GM18507 (cell line): Measurements from ENCODE around the gene ITGBL1.

Experiments used
- DNase-seq: peaks from one replicate; pipeline ENCODE4 v3.0.0; 2011; ENCODE audit warnings: low read depth; ENCODE audit not compliant: insufficient read length; ENCODE audit errors: extremely low spot score
- FAIRE-seq: peaks from 2 replicates; lab custom pipeline; 2011; peaks lifted over from hg19 to GRCh38; lab: Jason Lieb, UNC

ITGBL1 gene

GRCh38 chr13:101654883-101655282, 202.4 kb downstream of the ITGBL1 start:
- DNase-seq (no peak), FAIRE-seq (no peak)

- DNase-seq (no peak), FAIRE-seq (no peak)
Observed at GRCh38 chr13:101655435-101655834, 203.0 kb downstream of the ITGBL1 start.

GRCh38 chr13:101660711-101661110, 208.2 kb downstream of the ITGBL1 start:
- DNase-seq (no peak), FAIRE-seq (no peak)

DNA sequence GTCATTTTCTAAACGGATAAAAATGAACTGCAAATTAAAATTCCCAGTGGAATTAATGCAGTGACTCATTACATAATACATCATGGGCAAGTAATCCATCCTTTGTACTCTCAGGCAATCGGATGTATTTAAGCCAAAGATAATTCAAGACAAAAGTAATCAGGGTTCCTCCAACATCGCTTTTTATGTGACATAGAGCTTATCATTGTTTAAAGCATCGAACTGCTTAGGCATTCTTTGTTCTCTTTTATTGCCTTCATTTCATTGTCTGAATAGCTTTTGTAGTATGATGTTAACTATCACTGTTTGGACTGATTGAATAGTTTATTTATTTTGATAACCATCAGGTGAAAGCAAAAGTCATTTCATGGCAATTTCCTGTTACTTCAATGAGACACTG, 209.4 kb downstream of the ITGBL1 start:
- FAIRE-seq (no peak), DNase-seq (no peak)

DNA sequence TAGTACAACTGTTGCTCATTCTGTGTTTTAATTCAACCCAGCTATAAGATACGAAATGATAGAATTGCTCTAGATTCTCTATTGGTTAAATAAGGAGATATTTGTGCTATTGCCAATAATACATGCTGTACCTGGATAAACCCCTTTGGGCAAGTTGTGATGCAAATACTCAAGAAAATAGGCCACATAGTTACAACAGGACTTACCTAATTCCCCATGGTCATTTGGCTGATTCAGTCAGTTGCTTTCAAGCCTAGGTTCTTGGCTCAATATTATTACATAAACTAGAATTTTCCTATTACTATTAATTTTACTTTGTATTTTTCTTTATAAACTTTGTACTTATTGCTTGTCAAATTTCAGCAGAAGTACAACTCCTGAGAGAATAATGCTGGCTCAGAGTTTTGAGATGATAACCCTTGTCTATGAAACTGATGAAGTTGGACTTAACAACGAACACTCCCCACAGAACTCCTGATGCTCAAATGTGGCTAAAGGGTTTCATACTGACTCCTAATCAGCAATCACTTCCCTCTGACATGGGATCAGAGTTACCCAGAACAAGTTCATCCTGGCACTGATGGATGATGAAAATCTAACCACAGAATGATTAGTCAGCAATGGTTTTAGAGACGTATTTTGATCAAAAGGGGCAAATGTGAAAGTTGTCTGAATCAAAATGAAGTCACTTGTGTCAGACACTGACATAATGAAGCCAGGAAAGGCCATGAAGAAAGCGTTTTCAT, 221.1 kb downstream of the ITGBL1 start:
- no peak for DNase-seq
- FAIRE-seq: no peak

DNA sequence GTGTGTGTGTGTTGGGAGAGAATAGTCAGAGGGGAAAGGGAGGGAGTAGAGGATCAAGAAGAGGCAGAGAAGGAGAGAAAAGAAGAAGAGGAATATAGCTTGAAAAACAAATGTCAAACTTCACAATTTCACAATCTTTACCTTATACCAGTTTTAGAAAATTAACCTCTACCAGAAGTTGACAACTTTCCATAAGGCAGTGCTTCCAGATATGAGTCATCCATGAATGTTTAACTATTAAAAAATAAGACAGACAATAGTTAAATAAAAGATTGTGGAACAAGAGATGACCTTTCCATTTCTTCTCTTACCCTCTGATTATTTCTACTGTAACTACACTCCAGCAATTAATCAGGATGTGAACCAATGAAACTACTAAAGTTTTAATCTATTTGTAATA, 229.4 kb downstream of the ITGBL1 start:
- FAIRE-seq (no peak), DNase-seq (no peak)

DNA sequence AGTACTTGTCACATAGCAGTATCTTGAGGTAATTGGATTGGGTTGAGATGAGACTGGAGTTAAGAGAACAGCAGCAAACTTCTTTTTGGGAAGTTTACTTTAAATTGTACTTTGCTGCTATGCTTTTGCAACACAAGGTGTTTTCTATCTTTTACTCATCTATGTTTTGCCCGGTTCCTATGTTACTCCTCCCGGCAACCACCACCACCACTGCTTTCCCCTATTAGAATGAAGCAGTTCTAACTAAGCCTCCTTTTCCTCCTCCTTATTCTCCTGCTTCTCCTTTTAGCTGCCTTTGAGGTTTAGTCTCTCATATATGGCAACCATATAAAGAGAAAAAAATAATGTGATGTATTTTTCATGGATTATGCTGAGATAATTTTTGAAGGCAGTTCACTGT, 233.5 kb downstream of the ITGBL1 start:
- FAIRE-seq: no peak
- DNase-seq: no peak

DNA sequence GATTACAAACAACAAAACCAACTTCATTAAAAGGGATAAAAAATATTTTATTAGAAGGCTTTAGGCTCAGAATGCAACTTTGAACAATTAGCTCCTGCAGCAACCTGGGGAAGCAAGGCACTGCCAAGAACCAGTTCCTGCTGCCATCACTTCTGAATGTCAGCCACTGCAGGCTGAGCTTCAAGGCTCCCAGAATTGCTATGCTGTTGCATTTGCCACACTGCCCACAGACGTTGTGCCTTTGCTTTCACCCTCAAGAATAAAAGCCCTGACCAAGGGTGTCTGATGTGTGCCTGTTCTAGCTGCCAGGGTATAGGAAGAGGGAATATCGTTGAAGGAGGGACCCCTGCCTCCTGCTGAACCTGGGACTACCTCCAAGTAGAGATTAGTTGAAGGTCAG, 238.4 kb downstream of the ITGBL1 start:
- DNase-seq (no peak), FAIRE-seq (no peak)

- no peak for FAIRE-seq
Observed at GRCh38 chr13:101691341-101691860, 238.9 kb downstream of the ITGBL1 start.

GRCh38 chr13:101695870-101696516, 243.5 kb downstream of the ITGBL1 start:
- no peak for DNase-seq
- FAIRE-seq: no peak

More at GRCh38 chr13:101691341-101691860, 238.9 kb downstream of the ITGBL1 start:
- no peak for DNase-seq

GRCh38 chr13:101697745-101698144, 245.3 kb downstream of the ITGBL1 start:
- DNase-seq (no peak), FAIRE-seq (no peak)

DNA sequence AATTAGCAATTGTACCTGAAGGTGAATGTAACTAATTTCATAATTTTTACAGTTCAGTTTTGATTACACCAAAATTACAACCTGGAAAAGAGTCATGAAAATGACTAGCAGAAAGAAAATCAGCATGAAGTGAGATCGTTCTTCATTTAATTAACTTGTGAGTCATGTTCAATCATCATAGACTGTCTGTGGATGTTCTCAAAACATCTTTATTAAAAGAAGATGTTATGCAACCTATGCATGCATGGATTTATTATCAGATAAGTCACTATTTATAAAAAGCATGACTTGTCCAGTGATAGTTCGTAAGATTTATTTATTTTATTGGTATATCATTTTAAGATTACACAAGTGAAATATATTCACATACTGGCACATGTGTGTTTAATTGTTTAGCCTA, 245.9 kb downstream of the ITGBL1 start:
- DNase-seq (no peak), FAIRE-seq (no peak)

- FAIRE-seq (no peak), DNase-seq (no peak)
Observed at GRCh38 chr13:101700598-101700997, 248.1 kb downstream of the ITGBL1 start.

GRCh38 chr13:101703081-101703480, 250.6 kb downstream of the ITGBL1 start:
- no peak for DNase-seq
- FAIRE-seq: no peak

DNA sequence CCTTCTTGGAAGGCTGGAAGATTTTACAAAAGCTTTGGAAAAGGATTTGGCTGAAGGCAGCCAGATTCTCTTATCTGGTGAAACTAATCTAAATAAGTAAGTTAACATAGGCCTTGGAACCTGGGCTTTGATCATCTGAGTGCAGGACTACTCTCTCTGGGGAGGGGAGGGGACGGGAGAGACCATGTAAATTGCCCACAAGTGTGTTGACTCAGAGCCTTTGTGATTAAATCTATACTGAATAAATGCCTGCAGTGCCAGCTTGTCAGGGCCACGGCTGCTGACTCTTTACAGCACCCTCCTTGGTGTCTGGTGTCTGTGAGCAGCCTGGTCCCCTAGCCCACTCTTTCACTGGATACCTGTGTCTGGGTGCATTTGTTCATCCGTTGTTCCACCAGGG, 251.4 kb downstream of the ITGBL1 start:
- no peak for FAIRE-seq

DNA sequence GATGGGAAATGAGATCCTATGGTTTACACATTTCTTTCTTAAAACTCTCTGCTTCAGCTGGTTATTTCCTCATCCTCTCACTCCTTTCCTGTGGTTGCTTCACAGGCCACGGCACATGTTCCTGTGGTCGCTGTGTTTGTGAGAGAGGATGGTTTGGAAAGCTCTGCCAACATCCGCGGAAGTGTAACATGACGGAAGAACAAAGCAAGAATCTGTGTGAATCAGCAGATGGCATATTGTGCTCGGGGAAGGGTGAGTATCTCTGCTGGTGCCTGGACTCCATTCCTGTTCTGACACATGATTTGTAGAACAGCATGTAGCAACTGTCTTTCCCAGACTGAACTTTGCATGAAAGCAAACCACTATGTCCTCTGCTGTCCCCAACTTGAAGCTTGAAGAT, 254.2 kb downstream of the ITGBL1 start:
- no peak for DNase-seq
- peak; percentile 33 for FAIRE-seq

More for the DNA sequence above, 251.4 kb downstream of the ITGBL1 start:
- no peak for DNase-seq

GRCh38 chr13:101707659-101708058, 255.2 kb downstream of the ITGBL1 start:
- DNase-seq (no peak), FAIRE-seq (no peak)

DNA sequence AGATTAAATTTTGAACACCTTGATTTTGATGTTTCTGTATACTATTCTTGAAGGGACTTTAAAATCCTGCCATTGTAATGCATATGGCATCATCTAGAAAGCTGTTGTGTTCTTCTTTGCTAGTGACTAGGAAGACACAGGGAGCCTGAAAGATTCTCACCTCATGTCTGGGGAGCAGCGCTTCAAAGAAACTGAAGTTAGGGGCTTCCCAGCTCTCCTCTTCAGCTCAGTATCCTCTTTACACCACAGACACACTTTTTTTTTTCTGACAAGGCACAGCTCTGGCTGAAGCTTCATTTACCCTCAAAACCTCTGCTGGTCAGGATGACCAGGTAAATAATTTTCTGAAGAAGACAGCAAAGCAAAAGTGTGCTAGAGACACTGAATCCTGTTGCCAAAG, 255.6 kb downstream of the ITGBL1 start:
- DNase-seq: no peak
- FAIRE-seq: no peak

DNA sequence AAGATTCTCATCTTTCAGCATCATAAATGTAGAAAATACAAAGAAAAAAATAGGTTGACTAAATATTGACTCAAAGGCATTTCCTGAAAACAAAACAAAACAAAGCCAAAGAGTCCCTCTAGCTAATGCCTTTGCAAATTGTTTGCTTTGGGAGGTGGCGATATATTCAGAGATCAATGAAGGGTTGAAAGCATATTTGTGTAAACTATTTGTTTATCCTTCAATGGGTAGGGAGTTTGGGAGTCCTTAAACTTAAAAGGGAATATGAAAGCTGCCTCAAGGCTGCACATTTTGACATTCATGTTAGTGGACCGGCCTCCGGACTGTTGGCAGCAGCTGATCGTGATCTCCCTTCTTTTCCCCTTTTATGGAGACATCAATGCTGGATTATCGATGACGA, 257.5 kb downstream of the ITGBL1 start:
- FAIRE-seq: no peak
- no peak for DNase-seq

- DNase-seq (no peak), FAIRE-seq (no peak)
Observed at GRCh38 chr13:101711307-101712025, 259.0 kb downstream of the ITGBL1 start.

- peak; percentile 49 for FAIRE-seq
- no peak for DNase-seq
Observed at GRCh38 chr13:101712026-101712348, 259.5 kb downstream of the ITGBL1 start.
